Measurements from ENCODE around the gene IGSF21. TPM values are rescaled to one million over a fixed set of nuclear protein-coding genes. Genes with fewer than 3 reads are reported as not detected.

Gene IGSF21
- total RNA-seq, 1 experiment from 2014 or later = 5.2 TPM

DNA sequence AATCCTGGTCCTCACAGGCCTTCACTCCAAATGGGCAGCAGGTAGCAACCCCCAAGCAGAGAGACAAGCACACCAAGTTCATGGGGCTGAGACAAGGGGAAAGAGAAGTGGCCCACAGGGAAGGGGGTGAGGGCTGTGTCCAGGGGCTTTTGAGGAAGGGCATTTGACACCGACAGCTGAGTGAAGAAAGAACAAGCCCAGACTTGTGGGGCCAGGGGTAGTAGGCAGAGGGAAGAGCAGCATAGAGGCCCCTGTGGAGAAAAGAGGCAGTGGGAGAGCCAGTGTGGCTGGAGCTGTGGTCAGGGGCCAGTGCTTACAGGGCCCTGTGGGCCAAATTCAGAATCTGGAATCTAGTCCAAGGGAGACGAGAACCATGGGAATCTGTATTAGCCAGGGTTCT lies 85.4 kb downstream of the IGSF21 start:
- Mint-ChIP-seq H3K27ac (peak overlapping the region; percentile 33 to 88 (median 76); a peak in 4 of 7 replicates), H3K36me3 (ENCODE audit: insufficient read depth in 1 of 3, low read depth in 3 of 3) (no peaks in the 10 kb centered on the region), H3K9me3 (no peaks in the 10 kb centered on the region), H3K4me3 (no peak overlapping the region), H3K27me3 (ENCODE audit: low read depth) (peaks cover 2% of the 10 kb centered on the region), H3K4me1 (peaks cover 28 to 31% of the 10 kb centered on the region in 2 experiments)
- Histone ChIP-seq H3K14ac (ENCODE audit: insufficient read depth, low read length) (no peak overlapping the region), H3K4me1 (ENCODE audit: insufficient read depth, low read length) (no peaks in the 10 kb centered on the region), H2AK5ac (ENCODE audit: insufficient read length, low read length) (no peak overlapping the region), H2BK120ac (ENCODE audit: low read depth, low read length, poor library complexity, severe bottlenecking) (no peak overlapping the region), H2BK20ac (ENCODE audit: low read depth, low read length, poor library complexity, severe bottlenecking) (no peak overlapping the region), H4K91ac (ENCODE audit: insufficient read length, low read depth, low read length) (no peak overlapping the region), H2BK12ac (ENCODE audit: insufficient read length, low read depth, low read length) (no peak overlapping the region), H2AFZ (ENCODE audit: low read length) (no peak overlapping the region), H3K23ac (ENCODE audit: insufficient read length, low read depth, low read length) (no peak overlapping the region), H2BK15ac (ENCODE audit: low read depth, low read length) (no peak overlapping the region), H3K4ac (ENCODE audit: low read depth, low read length) (no peak overlapping the region), H3K56ac (ENCODE audit: insufficient read length, low read depth, low read length) (no peak overlapping the region), H4K8ac (replicated peaks; ENCODE audit: insufficient read length, low read depth, low read length) (no peak overlapping the region), H3K9ac (ENCODE audit: extremely low read depth, insufficient read length, low read length) (no peak overlapping the region), H3T11ph (ENCODE audit: low read length) (no peak overlapping the region), H3K27me3 (ENCODE audit: insufficient read depth, low read length) (no peaks in the 10 kb centered on the region), H3K9me3 (ENCODE audit: control insufficient read depth, low read depth, low read length) (no peaks in the 10 kb centered on the region), H4K5ac (ENCODE audit: insufficient read length, low read depth, low read length) (no peak overlapping the region), H3K18ac (ENCODE audit: insufficient read length, low read depth, low read length) (no peak overlapping the region), H2BK5ac (ENCODE audit: insufficient read length, low read length) (no peak overlapping the region), H3K27ac (ENCODE audit: insufficient read length, low read depth, low read length) (no peak overlapping the region), H4K20me1 (ENCODE audit: control insufficient read depth, insufficient read depth, insufficient read length) (no peaks in the 10 kb centered on the region), H3K79me1 (ENCODE audit: insufficient read depth, low read depth, low read length, poor library complexity, severe bottlenecking) (no peaks in the 10 kb centered on the region), H3K23me2 (ENCODE audit: insufficient read length, low read depth, low read length, poor library complexity, severe bottlenecking) (no peaks in the 10 kb centered on the region), H3K79me2 (ENCODE audit: insufficient read depth, low read length) (no peaks in the 10 kb centered on the region), H3K4me2 (ENCODE audit: insufficient read depth, insufficient read length, low read length) (no peak overlapping the region)
- WGBS (ENCODE audit: extremely low coverage, insufficient read length, low lambda C conversion rate) = no CpG with 5 or more reads among the region's 2 CpGs
- no peak for DNase-seq
- TF ChIP-seq CTCF (conservative IDR thresholded peaks at IDR 0.05) = no peak

Measured in H9 (cell line).